Endothelial cell of umbilical vein (primary cell): Measurements from ENCODE around the gene XRCC2. TPM values are rescaled to one million over a fixed set of nuclear protein-coding genes. Genes with fewer than 3 reads are reported as not detected.

ENCODE experiments used
- BruUV-seq: library from RNA; stranded (reverse); fragments of 400-500 nt; replicated peaks from 2 replicates; lab custom pipeline; 2021; lab: Mats Ljungman, UMichigan
- CTCF ChIA-PET: fragments of 300-600, 350-600 bp; sonication (Branson Sonifier 250); formaldehyde crosslinking; loops from one replicate; lab custom pipeline; 2021; ENCODE audit warnings: antibody characterized with exemption, inconsistent platforms; lab: Charles Lee
- POLR2A ChIA-PET: fragments of 300-600, 350-600 bp; sonication (Branson Sonifier 250); formaldehyde crosslinking; loops from one replicate; lab custom pipeline; 2021; ENCODE audit warnings: antibody characterized with exemption, inconsistent platforms; lab: Charles Lee
- DNase-seq: peaks from one replicate; pipeline ENCODE4 v3.0.0-alpha.2; 2011; ENCODE audit warnings: low read depth, low spot score
- FAIRE-seq: peaks from 2 replicates; lab custom pipeline; 2011; peaks lifted over from hg19 to GRCh38; lab: Jason Lieb, UNC
- H2AFZ ChIP-seq: 2 replicates; pipeline ENCODE4 v1.6.0; 2012; ENCODE audit warnings: low read depth, low read length, control low read depth, inconsistent platforms
- H3K27ac ChIP-seq: 2 replicates; pipeline ENCODE4 v1.5.1; 2011; ENCODE audit warnings: low read depth, mild to moderate bottlenecking, control low read depth, low read length, moderate library complexity; ENCODE audit not compliant: insufficient read depth
- H3K27me3 ChIP-seq, 2 experiments: 2 replicates each; pipeline versions ENCODE4 v1.6.0 to v1.6.1; 2011; ENCODE audit warnings: low read length in 2 of 2, mixed read lengths in 1 of 2; ENCODE audit not compliant: control insufficient read depth in 2 of 2, insufficient read depth in 2 of 2
- H3K36me3 ChIP-seq, 2 experiments: 2 replicates in 1 of 2; 3 replicates in 1 of 2; pipeline ENCODE4 v1.5.1; 2011; ENCODE audit warnings: low read length in 2 of 2, mild to moderate bottlenecking in 1 of 2, moderate library complexity in 1 of 2; ENCODE audit not compliant: control insufficient read depth in 2 of 2, insufficient read depth in 2 of 2; ENCODE audit errors: extremely low read depth in 1 of 2
- H3K4me1 ChIP-seq: 3 replicates; pipeline ENCODE4 v1.5.1; 2011; ENCODE audit warnings: mild to moderate bottlenecking, low read length; ENCODE audit not compliant: control insufficient read depth, insufficient read depth; ENCODE audit errors: extremely low read depth
- H3K4me2 ChIP-seq: 2 replicates; pipeline ENCODE4 v1.6.1; 2011; ENCODE audit warnings: low read length, control low read depth, mixed read lengths; ENCODE audit not compliant: insufficient read depth
- H3K4me3 ChIP-seq, 3 experiments: fragments of 200-600 bp in 1 of 3; sonication (generic), shearing (Covaris generic) in 1 of 3; replicated peaks in 1 of 3; 2 replicates each; pipeline ENCODE4 v1.5.1; 2011 to 2016; ENCODE audit warnings: control low read depth in 3 of 3, low read length in 3 of 3, mild to moderate bottlenecking in 2 of 3, inconsistent platforms in 1 of 3, low read depth in 1 of 3, moderate library complexity in 1 of 3; ENCODE audit not compliant: insufficient read depth in 1 of 3
- H3K79me2 ChIP-seq: 2 replicates; pipeline ENCODE4 v1.6.0; 2012; ENCODE audit warnings: low read length, inconsistent platforms; ENCODE audit not compliant: control insufficient read depth, insufficient read depth
- H3K9ac ChIP-seq: replicated peaks from 2 replicates; pipeline ENCODE3; 2011; ENCODE audit warnings: low read length, control low read depth; ENCODE audit not compliant: insufficient read depth; ENCODE audit errors: extremely low read depth
- H3K9me1 ChIP-seq: replicated peaks from 3 replicates; pipeline ENCODE4 v1.6.0; 2011; ENCODE audit warnings: mild to moderate bottlenecking, low read length; ENCODE audit not compliant: control insufficient read depth, insufficient read depth; ENCODE audit errors: extremely low read depth
- H3K9me3 ChIP-seq: replicated peaks from 2 replicates; pipeline ENCODE4 v1.5.1; 2012; ENCODE audit warnings: low read length, inconsistent platforms; ENCODE audit not compliant: control insufficient read depth, insufficient read depth
- H4K20me1 ChIP-seq: replicated peaks from 2 replicates; pipeline ENCODE3; 2011; ENCODE audit warnings: mild to moderate bottlenecking, low read length; ENCODE audit not compliant: control insufficient read depth, insufficient read depth; ENCODE audit errors: extremely low read depth
- EZH2 ChIP-seq: IDR thresholded peaks from 2 replicates; pipeline ENCODE4 v1.6.1; 2012; ENCODE audit warnings: borderline replicate concordance, low read depth, mild to moderate bottlenecking, moderate library complexity, low read length, inconsistent platforms; ENCODE audit not compliant: severe bottlenecking
- FOS ChIP-seq: IDR thresholded peaks from 2 replicates; pipeline ENCODE4 v1.6.1; 2011; ENCODE audit warnings: mild to moderate bottlenecking, low read length, moderate library complexity, borderline replicate concordance; ENCODE audit not compliant: insufficient read depth
- GATA2 ChIP-seq: IDR thresholded peaks from 2 replicates; pipeline ENCODE4 v1.7.0; 2011; ENCODE audit warnings: low read depth, mild to moderate bottlenecking, moderate library complexity, mixed read lengths, low read length; ENCODE audit not compliant: insufficient read length, insufficient read depth
- JUN ChIP-seq: IDR thresholded peaks from 2 replicates; pipeline ENCODE4 v1.6.1; 2011; ENCODE audit warnings: borderline replicate concordance, low read depth; ENCODE audit not compliant: insufficient read length, insufficient read depth
- MYC ChIP-seq: IDR thresholded peaks from one replicate; pipeline ENCODE4 v1.6.1; 2011; ENCODE audit warnings: mild to moderate bottlenecking, low read depth, low read length
- POLR2A ChIP-seq: IDR thresholded peaks from 2 replicates; pipeline ENCODE4 v1.6.1; 2012; ENCODE audit warnings: low read depth, mild to moderate bottlenecking, control low read depth, low read length
- POLR2AphosphoS5 ChIP-seq: IDR thresholded peaks from 2 replicates; pipeline ENCODE4 v1.6.1; 2012; ENCODE audit warnings: low read depth, mild to moderate bottlenecking, control low read depth, low read length, moderate library complexity; ENCODE audit not compliant: insufficient read depth
- dilution Hi-C: fragments of 300-500 bp; cut with MboI; formaldehyde crosslinking; loops from one replicate; pipeline ENCODE4 v1.15.0; 2019; ENCODE audit warnings: low sequenced_read_pairs; ENCODE audit not compliant: extremely low pct_ligation_motif_present
- intact Hi-C: fragments of 100-400 bp; cut with micrococcal nuclease; formaldehyde crosslinking; loops from one replicate; pipeline ENCODE4 v1.10.0; 2022
- polyA plus RNA-seq, 4 experiments: library from polyadenylated mRNA; depleted of rRNA in 3 of 4; stranded (reverse) in 3 of 4; unstranded in 1 of 4; fragments of >200 nt; gene quantifications; 2 replicates each; pipeline versions ENCODE4 v1.2.1 to v1.2.3, GENCODE V29; 2011 to 2012; ENCODE audit warnings: missing spikeins in 1 of 4
- total RNA-seq: library from RNA; stranded (reverse); gene quantifications from 2 replicates; pipeline ENCODE4 v1.2.3, GENCODE V29; 2021
- TF ChIP-seq, protein P1 (sequence below): IDR thresholded peaks from 2 replicates; pipeline ENCODE4 v1.6.1; 2011; ENCODE audit not compliant: insufficient read depth, insufficient read length
- TF ChIP-seq, protein P2 (sequence below), 2 donors: IDR thresholded peaks; 1 replicate in 1 of 2; 2 replicates in 1 of 2; pipeline ENCODE4 v1.5.1; 2011; ENCODE audit warnings: low read length in 2 of 2, mild to moderate bottlenecking in 2 of 2, moderate library complexity in 2 of 2, control low read depth in 1 of 2, inconsistent platforms in 1 of 2, low read depth in 1 of 2; ENCODE audit not compliant: insufficient read depth in 1 of 2; ENCODE audit errors: extremely low read depth in 1 of 2

XRCC2 gene
- total and polyA plus RNA-seq, 2 donors (not counting 3 experiments of a cell fraction or from before 2014, with no cell fraction given): 2.4 to 8.8 TPM

- Histone ChIP-seq H2AFZ (no peak overlapping the region), H4K20me1 (no peaks in the 10 kb centered on the region), H3K4me2 (no peak overlapping the region), H3K27me3 (no peaks in the 10 kb centered on the region), H3K27ac (no peak overlapping the region), H3K9ac (no peak overlapping the region), H3K79me2 (peaks cover 1% of the 10 kb centered on the region), H3K9me3 (no peaks in the 10 kb centered on the region), H3K9me1 (no peaks in the 10 kb centered on the region), H3K36me3 (no peaks in the 10 kb centered on the region), H3K4me3 (no peak overlapping the region), H3K4me1 (no peaks in the 10 kb centered on the region)
- dilution Hi-C loops: no loop called here
- BruUV-seq: no TSS peak
- FAIRE-seq: no peak
- TF ChIP-seq MYC (no peak), JUN (no peak)
- intact Hi-C loops: no loop called here
- no peak for DNase-seq
- ChIA-PET CTCF (no interaction called here), POLR2A (no interaction called here)
Observed at GRCh38 chr7:152654971-152655370, 21.0 kb downstream of the XRCC2 start.

- H3K79me2 ChIP-seq: no peaks in the 10 kb centered on the region
- dilution Hi-C loops: no loop called here
- CTCF ChIA-PET: interaction anchor here (1.1 kb wide), 1 partner anchor 57 kb away, joined by 3 read pairs; no protein-coding TSS in a partner anchor
- FAIRE-seq (no peak), DNase-seq (no peak)
- H3K36me3 ChIP-seq: no peaks in the 10 kb centered on the region
- H3K9me3 ChIP-seq: no peaks in the 10 kb centered on the region
- POLR2A ChIA-PET: no interaction called here
- TF ChIP-seq MYC (no peak), JUN (no peak), FOS (no peak), POLR2AphosphoS5 (no peak), POLR2A (no peak), EZH2 (no peak), GATA2 (no peak)
- TF ChIP-seq, protein P1, sequence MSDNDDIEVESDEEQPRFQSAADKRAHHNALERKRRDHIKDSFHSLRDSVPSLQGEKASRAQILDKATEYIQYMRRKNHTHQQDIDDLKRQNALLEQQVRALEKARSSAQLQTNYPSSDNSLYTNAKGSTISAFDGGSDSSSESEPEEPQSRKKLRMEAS: no peak
- TF ChIP-seq, protein P2, sequence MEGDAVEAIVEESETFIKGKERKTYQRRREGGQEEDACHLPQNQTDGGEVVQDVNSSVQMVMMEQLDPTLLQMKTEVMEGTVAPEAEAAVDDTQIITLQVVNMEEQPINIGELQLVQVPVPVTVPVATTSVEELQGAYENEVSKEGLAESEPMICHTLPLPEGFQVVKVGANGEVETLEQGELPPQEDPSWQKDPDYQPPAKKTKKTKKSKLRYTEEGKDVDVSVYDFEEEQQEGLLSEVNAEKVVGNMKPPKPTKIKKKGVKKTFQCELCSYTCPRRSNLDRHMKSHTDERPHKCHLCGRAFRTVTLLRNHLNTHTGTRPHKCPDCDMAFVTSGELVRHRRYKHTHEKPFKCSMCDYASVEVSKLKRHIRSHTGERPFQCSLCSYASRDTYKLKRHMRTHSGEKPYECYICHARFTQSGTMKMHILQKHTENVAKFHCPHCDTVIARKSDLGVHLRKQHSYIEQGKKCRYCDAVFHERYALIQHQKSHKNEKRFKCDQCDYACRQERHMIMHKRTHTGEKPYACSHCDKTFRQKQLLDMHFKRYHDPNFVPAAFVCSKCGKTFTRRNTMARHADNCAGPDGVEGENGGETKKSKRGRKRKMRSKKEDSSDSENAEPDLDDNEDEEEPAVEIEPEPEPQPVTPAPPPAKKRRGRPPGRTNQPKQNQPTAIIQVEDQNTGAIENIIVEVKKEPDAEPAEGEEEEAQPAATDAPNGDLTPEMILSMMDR (IDR thresholded peaks at IDR 0.05; ENCODE audit: extremely low read depth in 1 of 2, insufficient read depth in 1 of 2, low read depth in 1 of 2, low read length in 2 of 2): no peak
- H3K27ac ChIP-seq: no peak overlapping the region
- no peak overlapping the region for H3K9ac ChIP-seq
- H3K9me1 ChIP-seq: no peaks in the 10 kb centered on the region
- H3K4me3 ChIP-seq: no peak overlapping the region
- BruUV-seq: no TSS peak
- H3K27me3 ChIP-seq: no peaks in the 10 kb centered on the region
- no peak overlapping the region for H3K4me2 ChIP-seq
- intact Hi-C loops: no loop called here
- H2AFZ ChIP-seq: no peak overlapping the region
- H3K4me1 ChIP-seq: no peaks in the 10 kb centered on the region
- no peaks in the 10 kb centered on the region for H4K20me1 ChIP-seq
Observed at GRCh38 chr7:152649220-152649619, 26.7 kb downstream of the XRCC2 start.
